HepG2 (cell line): ENCODE measurements around the gene ITGAE. TPM values are rescaled to one million over a fixed set of nuclear protein-coding genes. Genes with fewer than 3 reads are reported as not detected.
A peak's percentile ranks its signal among the peaks of the same experiment; 100 is the strongest.

Source experiments
- CREB1 ChIP-seq, 2 experiments: fragments of 450-650 bp in 1 of 2; IDR thresholded peaks; 2 replicates each; pipeline ENCODE4 v1.6.1; 2016 to 2017; ENCODE audit warnings: control low read depth in 1 of 2, mild to moderate bottlenecking in 1 of 2, missing compliant biosample characterization in 1 of 2, missing genetic modification characterization in 1 of 2
- EED ChIP-seq: sonication (generic); formaldehyde crosslinking; IDR thresholded peaks from 2 replicates; pipeline ENCODE4 v1.5.0; 2020; ENCODE audit warnings: mild to moderate bottlenecking, missing genetic modification reagents
- EHMT2 ChIP-seq: fragments of 200-600 bp; sonication (generic); IDR thresholded peaks from 2 replicates; pipeline ENCODE4 v1.7.0; 2017; ENCODE audit warnings: antibody characterized with exemption, low read depth, low read length, borderline replicate concordance
- FOXO1 ChIP-seq: sonication (generic); formaldehyde crosslinking; IDR thresholded peaks from 2 replicates; pipeline ENCODE4 v1.4.0; 2020; ENCODE audit warnings: missing genetic modification reagents
- HOXA9 ChIP-seq: sonication (generic); formaldehyde crosslinking; IDR thresholded peaks from 2 replicates; pipeline ENCODE4 v1.8.1; 2022; ENCODE audit warnings: missing genetic modification reagents, mild to moderate bottlenecking, moderate library complexity, borderline replicate concordance
- JUNB ChIP-seq: sonication (generic); formaldehyde crosslinking; IDR thresholded peaks from 2 replicates; pipeline ENCODE4 v1.8.0; 2022; ENCODE audit warnings: missing genetic modification reagents, mild to moderate bottlenecking, borderline replicate concordance
- KDM3A ChIP-seq: IDR thresholded peaks from 2 replicates; pipeline ENCODE4 v1.6.1; 2018; ENCODE audit warnings: low read depth, missing compliant biosample characterization
- NFE2 ChIP-seq: sonication (generic); formaldehyde crosslinking; IDR thresholded peaks from 2 replicates; pipeline ENCODE4 v1.4.0; 2020; ENCODE audit warnings: missing genetic modification reagents
- TCF12 ChIP-seq, 2 experiments: fragments of 450-650 bp in 1 of 2; sonication (generic) in 1 of 2; formaldehyde crosslinking in 1 of 2; IDR thresholded peaks; 2 replicates each; pipeline versions ENCODE4 v1.6.1 to v1.8.0; 2017 to 2022; ENCODE audit warnings: antibody characterized with exemption in 1 of 2, mild to moderate bottlenecking in 1 of 2, missing genetic modification reagents in 1 of 2, moderate library complexity in 1 of 2
- U2AF1 ChIP-seq: fragments of 200-400 bp; formaldehyde crosslinking; optimal IDR thresholded peaks from 2 replicates; pipeline ENCODE3; 2017; ENCODE audit warnings: mild to moderate bottlenecking, low read depth, low read length
- ZNF280D ChIP-seq: sonication (generic); formaldehyde crosslinking; IDR thresholded peaks from 2 replicates; pipeline ENCODE4 v1.5.1; 2020; ENCODE audit warnings: mild to moderate bottlenecking, missing genetic modification reagents
- polyA plus RNA-seq, 8 experiments: library from polyadenylated mRNA; depleted of rRNA in 3 of 8; stranded (reverse) in 7 of 8; unstranded in 1 of 8; fragments of >200 nt; fragmentation: Illumina TruSeq in 4 of 8; extraction: Trizol in 4 of 8; gene quantifications; 2 replicates each; pipeline versions ENCODE4 v1.2.1 to v1.2.3, GENCODE V29; 2011 to 2016; ENCODE audit warnings: low read depth in 4 of 8, missing spikeins in 1 of 8, mixed read lengths in 1 of 8; ENCODE audit not compliant: insufficient read depth in 1 of 8
- total RNA-seq, 5 experiments: library from RNA; depleted of rRNA; stranded (reverse); fragments of >200 nt; fragmentation: Illumina TruSeq; extraction: Trizol; gene quantifications; 2 replicates each; pipeline ENCODE4 v1.2.3, GENCODE V29; 2016; ENCODE audit warnings: low read depth in 1 of 5
- TF ChIP-seq, protein P1 (sequence below): sonication (generic); formaldehyde crosslinking; IDR thresholded peaks from 2 replicates; pipeline ENCODE4 v1.9.0; 2021; ENCODE audit warnings: missing genetic modification reagents, borderline replicate concordance
- TF ChIP-seq, protein P2 (sequence below): sonication (generic); formaldehyde crosslinking; IDR thresholded peaks from 2 replicates; pipeline ENCODE4 v1.5.0; 2020; ENCODE audit warnings: mild to moderate bottlenecking, missing genetic modification reagents
- TF ChIP-seq, protein P3 (sequence below): sonication (generic); formaldehyde crosslinking; IDR thresholded peaks from 2 replicates; pipeline ENCODE4 v1.4.0; 2020; ENCODE audit warnings: low read depth, mild to moderate bottlenecking, missing genetic modification reagents

The ITGAE gene
- total and polyA plus RNA-seq, 2 of the 13 experiments (the other 11 are each of a cell fraction or from before 2014, with no cell fraction given), result 42.3 to 49.0 TPM

GRCh38 chr17:3802461-3803307 is 1.7 kb upstream of the ITGAE start (continued):
- TF ChIP-seq, protein P1, sequence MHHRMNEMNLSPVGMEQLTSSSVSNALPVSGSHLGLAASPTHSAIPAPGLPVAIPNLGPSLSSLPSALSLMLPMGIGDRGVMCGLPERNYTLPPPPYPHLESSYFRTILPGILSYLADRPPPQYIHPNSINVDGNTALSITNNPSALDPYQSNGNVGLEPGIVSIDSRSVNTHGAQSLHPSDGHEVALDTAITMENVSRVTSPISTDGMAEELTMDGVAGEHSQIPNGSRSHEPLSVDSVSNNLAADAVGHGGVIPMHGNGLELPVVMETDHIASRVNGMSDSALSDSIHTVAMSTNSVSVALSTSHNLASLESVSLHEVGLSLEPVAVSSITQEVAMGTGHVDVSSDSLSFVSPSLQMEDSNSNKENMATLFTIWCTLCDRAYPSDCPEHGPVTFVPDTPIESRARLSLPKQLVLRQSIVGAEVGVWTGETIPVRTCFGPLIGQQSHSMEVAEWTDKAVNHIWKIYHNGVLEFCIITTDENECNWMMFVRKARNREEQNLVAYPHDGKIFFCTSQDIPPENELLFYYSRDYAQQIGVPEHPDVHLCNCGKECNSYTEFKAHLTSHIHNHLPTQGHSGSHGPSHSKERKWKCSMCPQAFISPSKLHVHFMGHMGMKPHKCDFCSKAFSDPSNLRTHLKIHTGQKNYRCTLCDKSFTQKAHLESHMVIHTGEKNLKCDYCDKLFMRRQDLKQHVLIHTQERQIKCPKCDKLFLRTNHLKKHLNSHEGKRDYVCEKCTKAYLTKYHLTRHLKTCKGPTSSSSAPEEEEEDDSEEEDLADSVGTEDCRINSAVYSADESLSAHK (CRISPR knock-in tag), result no peak
- TF ChIP-seq ZNF280D (CRISPR knock-in tag), result peak; percentile 90
- no peak for TF ChIP-seq HOXA9 (CRISPR knock-in tag)
- TF ChIP-seq U2AF1, result peak; percentile 82
- TF ChIP-seq KDM3A (CRISPR knock-in tag), result peak; percentile 96
- no peak for TF ChIP-seq TCF12 (IDR thresholded peaks at IDR 0.05)
- TF ChIP-seq TCF12 (CRISPR knock-in tag; IDR thresholded peaks at IDR 0.05), result 0 out of 2 replicates have a peak, but pooled peaks have one; percentile 74
- peak; percentile 26; the same call in 1 of the 2 replicates for TF ChIP-seq CREB1 (IDR thresholded peaks at IDR 0.05)
- no peak; the same call in 1 of the 2 replicates for TF ChIP-seq CREB1 (CRISPR knock-in tag; IDR thresholded peaks at IDR 0.05)
- TF ChIP-seq JUNB (CRISPR knock-in tag), result no peak; the same call in 1 of the 2 replicates
- TF ChIP-seq, protein P2, sequence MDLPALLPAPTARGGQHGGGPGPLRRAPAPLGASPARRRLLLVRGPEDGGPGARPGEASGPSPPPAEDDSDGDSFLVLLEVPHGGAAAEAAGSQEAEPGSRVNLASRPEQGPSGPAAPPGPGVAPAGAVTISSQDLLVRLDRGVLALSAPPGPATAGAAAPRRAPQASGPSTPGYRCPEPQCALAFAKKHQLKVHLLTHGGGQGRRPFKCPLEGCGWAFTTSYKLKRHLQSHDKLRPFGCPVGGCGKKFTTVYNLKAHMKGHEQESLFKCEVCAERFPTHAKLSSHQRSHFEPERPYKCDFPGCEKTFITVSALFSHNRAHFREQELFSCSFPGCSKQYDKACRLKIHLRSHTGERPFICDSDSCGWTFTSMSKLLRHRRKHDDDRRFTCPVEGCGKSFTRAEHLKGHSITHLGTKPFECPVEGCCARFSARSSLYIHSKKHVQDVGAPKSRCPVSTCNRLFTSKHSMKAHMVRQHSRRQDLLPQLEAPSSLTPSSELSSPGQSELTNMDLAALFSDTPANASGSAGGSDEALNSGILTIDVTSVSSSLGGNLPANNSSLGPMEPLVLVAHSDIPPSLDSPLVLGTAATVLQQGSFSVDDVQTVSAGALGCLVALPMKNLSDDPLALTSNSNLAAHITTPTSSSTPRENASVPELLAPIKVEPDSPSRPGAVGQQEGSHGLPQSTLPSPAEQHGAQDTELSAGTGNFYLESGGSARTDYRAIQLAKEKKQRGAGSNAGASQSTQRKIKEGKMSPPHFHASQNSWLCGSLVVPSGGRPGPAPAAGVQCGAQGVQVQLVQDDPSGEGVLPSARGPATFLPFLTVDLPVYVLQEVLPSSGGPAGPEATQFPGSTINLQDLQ (CRISPR knock-in tag), result no peak
- TF ChIP-seq NFE2, result no peak
- no peak for TF ChIP-seq EED (CRISPR knock-in tag)
- TF ChIP-seq, protein P3, sequence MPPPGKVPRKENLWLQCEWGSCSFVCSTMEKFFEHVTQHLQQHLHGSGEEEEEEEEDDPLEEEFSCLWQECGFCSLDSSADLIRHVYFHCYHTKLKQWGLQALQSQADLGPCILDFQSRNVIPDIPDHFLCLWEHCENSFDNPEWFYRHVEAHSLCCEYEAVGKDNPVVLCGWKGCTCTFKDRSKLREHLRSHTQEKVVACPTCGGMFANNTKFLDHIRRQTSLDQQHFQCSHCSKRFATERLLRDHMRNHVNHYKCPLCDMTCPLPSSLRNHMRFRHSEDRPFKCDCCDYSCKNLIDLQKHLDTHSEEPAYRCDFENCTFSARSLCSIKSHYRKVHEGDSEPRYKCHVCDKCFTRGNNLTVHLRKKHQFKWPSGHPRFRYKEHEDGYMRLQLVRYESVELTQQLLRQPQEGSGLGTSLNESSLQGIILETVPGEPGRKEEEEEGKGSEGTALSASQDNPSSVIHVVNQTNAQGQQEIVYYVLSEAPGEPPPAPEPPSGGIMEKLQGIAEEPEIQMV (CRISPR knock-in tag), result no peak; the same call in 1 of the 2 replicates
- TF ChIP-seq EHMT2, result no peak
- peak; percentile 98 for TF ChIP-seq FOXO1 (CRISPR knock-in tag)
